Mammary epithelial cell (primary cell): Measurements from ENCODE around the gene ME3.

Experiments
- EZH2 ChIP-seq: IDR thresholded peaks from 2 replicates; pipeline ENCODE4 v1.6.1; 2012; ENCODE audit warnings: low read length, inconsistent platforms, borderline replicate concordance
- TF ChIP-seq, protein P1 (sequence below), 2 donors: IDR thresholded peaks in 1 of 2; conservative IDR thresholded peaks in 1 of 2; 2 replicates each; pipeline ENCODE4 v1.5.1; 2011 to 2012; ENCODE audit warnings: inconsistent platforms in 2 of 2, low read length in 2 of 2, mild to moderate bottlenecking in 2 of 2, control low read depth in 1 of 2, low read depth in 1 of 2; ENCODE audit not compliant: insufficient read depth in 1 of 2; ENCODE audit errors: extremely low read depth in 1 of 2

DNA sequence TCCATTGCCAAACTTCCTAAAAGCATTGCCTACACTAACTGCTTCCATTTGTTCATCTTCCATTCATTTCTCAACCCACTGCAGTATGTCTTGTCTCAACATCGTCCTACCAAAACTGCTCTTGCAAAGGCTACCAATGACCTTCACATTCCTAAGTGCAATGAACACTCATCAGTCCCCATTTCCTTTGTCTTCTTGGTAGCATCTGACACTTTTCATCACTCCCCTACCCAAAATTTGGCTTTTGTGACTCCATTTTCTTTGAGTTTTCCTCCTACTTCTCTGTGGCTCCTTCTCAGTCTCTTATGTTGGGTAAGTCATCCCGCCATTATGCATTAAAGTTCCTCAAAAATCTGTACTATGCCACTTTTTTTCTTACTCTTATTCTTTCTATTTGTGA lies 162.3 kb downstream of the ME3 start:
- TF ChIP-seq, protein P1, sequence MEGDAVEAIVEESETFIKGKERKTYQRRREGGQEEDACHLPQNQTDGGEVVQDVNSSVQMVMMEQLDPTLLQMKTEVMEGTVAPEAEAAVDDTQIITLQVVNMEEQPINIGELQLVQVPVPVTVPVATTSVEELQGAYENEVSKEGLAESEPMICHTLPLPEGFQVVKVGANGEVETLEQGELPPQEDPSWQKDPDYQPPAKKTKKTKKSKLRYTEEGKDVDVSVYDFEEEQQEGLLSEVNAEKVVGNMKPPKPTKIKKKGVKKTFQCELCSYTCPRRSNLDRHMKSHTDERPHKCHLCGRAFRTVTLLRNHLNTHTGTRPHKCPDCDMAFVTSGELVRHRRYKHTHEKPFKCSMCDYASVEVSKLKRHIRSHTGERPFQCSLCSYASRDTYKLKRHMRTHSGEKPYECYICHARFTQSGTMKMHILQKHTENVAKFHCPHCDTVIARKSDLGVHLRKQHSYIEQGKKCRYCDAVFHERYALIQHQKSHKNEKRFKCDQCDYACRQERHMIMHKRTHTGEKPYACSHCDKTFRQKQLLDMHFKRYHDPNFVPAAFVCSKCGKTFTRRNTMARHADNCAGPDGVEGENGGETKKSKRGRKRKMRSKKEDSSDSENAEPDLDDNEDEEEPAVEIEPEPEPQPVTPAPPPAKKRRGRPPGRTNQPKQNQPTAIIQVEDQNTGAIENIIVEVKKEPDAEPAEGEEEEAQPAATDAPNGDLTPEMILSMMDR (conservative IDR thresholded peaks at IDR 0.05 in 1 of 2, IDR thresholded peaks at IDR 0.05 in 1 of 2; ENCODE audit: extremely low read depth in 1 of 2, insufficient read depth in 1 of 2, low read depth in 1 of 2, low read length in 2 of 2), result no peak
- no peak for TF ChIP-seq EZH2
